Pancreas (tissue), 10 donors: ENCODE data around the gene DCAF8L2. TPM values are rescaled to one million over a fixed set of nuclear protein-coding genes. Genes with fewer than 3 reads are reported as not detected.
"Not testable (repeated sequence)": the region's sequence is repeated elsewhere in the genome, so short reads cannot be mapped to it uniquely, and the experiment has no call there.

Experiments
- ATAC-seq, 4 donors: fragments of 200-7000 bp; cut with Tn5 transposase; one replicate each; pipeline versions ENCODE4 v1.8.0 to v1.9.1; 2020; ENCODE audit warnings: mild to moderate bottlenecking in 4 of 4, moderate library complexity in 4 of 4
- DNase-seq, 6 donors: peaks; one replicate each; pipeline ENCODE4 v3.0.0-alpha.2; 2020
- FAIRE-seq: peaks from 2 replicates; lab custom pipeline; 2012; peaks lifted over from hg19 to GRCh38; lab: Jason Lieb, UNC
- H3K27ac ChIP-seq, 4 donors: fragments of 200-600 bp; sonication (generic); 1 replicate in 3 of 4; 2 replicates in 1 of 4; pipeline versions ENCODE4 v1.5.0 to v1.8.0; 2020
- H3K27me3 ChIP-seq, 4 donors: fragments of 200-600 bp; one replicate each; pipeline ENCODE4 v1.8.0; 2021
- H3K36me3 ChIP-seq, 3 donors: fragments of 200-600 bp; sonication (generic) in 1 of 3; one replicate each; pipeline versions ENCODE4 v1.5.0 to v1.8.0; 2020 to 2021
- H3K4me1 ChIP-seq, 3 donors: fragments of 200-600 bp; one replicate each; pipeline ENCODE4 v1.8.0; 2021
- H3K4me3 ChIP-seq, 4 donors: fragments of 200-600 bp; sonication (generic) in 2 of 4; one replicate each; pipeline versions ENCODE4 v1.5.0 to v1.8.0; 2020 to 2021
- H3K9me3 ChIP-seq, 4 donors: fragments of 200-600 bp; one replicate each; pipeline ENCODE4 v1.8.0; 2021
- CTCF ChIP-seq, 4 donors: fragments of 200-600 bp; sonication (generic) in 3 of 4; IDR thresholded peaks; one replicate each; pipeline versions ENCODE4 v1.5.0 to v1.8.0; 2021; ENCODE audit warnings: antibody characterized with exemption in 4 of 4
- WGBS, 2 donors: extraction: QIAGEN DNeasy Blood & Tissue Kit; methylation state at CpG; one replicate each; pipeline ENCODE4 v1.1.7; 2013; 5-methylcytosine and 5-hydroxymethylcytosine counted together
- intact Hi-C, 3 donors: fragments of 100-400 bp; cut with DNase I; formaldehyde crosslinking; loops; one replicate each; pipeline versions ENCODE4 v1.11.1 to v1.14.2; 2022
- polyA plus RNA-seq, 2 donors: library from polyadenylated mRNA; stranded (reverse); fragments of 200-250 nt; gene quantifications; one replicate each; pipeline ENCODE4 v1.2.3, GENCODE V29; 2013
- total RNA-seq, 6 donors: library from RNA; stranded (reverse); fragmentation: NEBNext Ultra II Directional in 4 of 6; extraction: Animal tissue kit (Norgen Biotek cat#: 25700) in 4 of 6; gene quantifications; one replicate each; pipeline versions ENCODE4 v1.2.1 to v1.2.4, GENCODE V29; 2021 to 2023
- donor health status: healthy with polysubstance abuse.
- donor health status: DM: no; HTN: no; CAD: no; lungs with moderate emphysema.
- donor health status: DM: no; HTN: no; CAD: no.
- donor health status: control.
- donor health status: control.
- donor health status: Bipolar disorder and iron deficiency.
- donor health status: DM: yes; HTN: yes; CAD: no.
- donor health status: DM: no; HTN: no; CAD: no.
- donor health status: DM: no; HTN: no; CAD: no.
- donor health status: DM: yes; HTN: yes; CAD: no.

The DCAF8L2 gene
- not detected for total RNA-seq
- polyA plus RNA-seq = not detected

- H3K4me1 ChIP-seq = no peaks in the 10 kb centered on the region
- H3K4me3 ChIP-seq = no peak within 1 kb of the TSS
- ATAC-seq (no peak), FAIRE-seq (no peak), DNase-seq (no peak)
- no peaks in the 10 kb centered on the region for H3K9me3 ChIP-seq
- intact Hi-C loops = no loop called here
- H3K27me3 ChIP-seq = no peaks in the 10 kb centered on the region
- H3K27ac ChIP-seq = no peak within 1 kb of the TSS
- TF ChIP-seq CTCF (IDR thresholded peaks at IDR 0.05) = no peak
- WGBS, 2 donors = 60 to 62% methylated on average over 7 of the region's 7 CpGs
- no peaks in the 10 kb centered on the region for H3K36me3 ChIP-seq
Observed at GRCh38 chrX:27590044-27590443, at the start of gene DCAF8L2. Gene DCAF8L2 (plus strand): TSS chrX:27590344. CDS start chrX:27746896, 156,552 bp downstream.

GRCh38 chrX:27541161-27541560 lies 49.0 kb upstream of the DCAF8L2 start:
- 77 to 91% methylated on average over 6 of the region's 6 CpGs for WGBS, 2 donors
- H3K9me3 ChIP-seq, ATAC-seq, FAIRE-seq, H3K4me1 ChIP-seq, H3K36me3 ChIP-seq, intact Hi-C loops, H3K4me3 ChIP-seq, H3K27me3 ChIP-seq, H3K27ac ChIP-seq, DNase-seq: not testable (repeated sequence)

GRCh38 chrX:27548624-27549023 lies 41.5 kb upstream of the DCAF8L2 start:
- H3K36me3 ChIP-seq = no peaks in the 10 kb centered on the region
- no peak for TF ChIP-seq CTCF (IDR thresholded peaks at IDR 0.05)
- no peak overlapping the region for H3K4me3 ChIP-seq
- 44 to 46% methylated on average over 4 of the region's 4 CpGs for WGBS, 2 donors
- no peaks in the 10 kb centered on the region for H3K4me1 ChIP-seq
- H3K27me3 ChIP-seq = no peaks in the 10 kb centered on the region
- ATAC-seq = no peak
- no peak overlapping the region for H3K27ac ChIP-seq
- no peak for FAIRE-seq
- no peaks in the 10 kb centered on the region for H3K9me3 ChIP-seq
- DNase-seq = no peak
- intact Hi-C loops = no loop called here

GRCh38 chrX:27549688-27550087 lies 40.5 kb upstream of the DCAF8L2 start:
- no peaks in the 10 kb centered on the region for H3K36me3 ChIP-seq
- FAIRE-seq (no peak), ATAC-seq (no peak), DNase-seq (no peak)
- no peak overlapping the region for H3K27ac ChIP-seq
- H3K4me1 ChIP-seq = no peaks in the 10 kb centered on the region
- H3K4me3 ChIP-seq = no peak overlapping the region
- no peaks in the 10 kb centered on the region for H3K27me3 ChIP-seq
- no peak for TF ChIP-seq CTCF (IDR thresholded peaks at IDR 0.05)
- intact Hi-C loops = no loop called here
- H3K9me3 ChIP-seq = no peaks in the 10 kb centered on the region
- 14 to 80% methylated on average over 1 of the region's 1 CpG for WGBS, 2 donors

- FAIRE-seq (no peak), DNase-seq (no peak), ATAC-seq (peak in 3 of 4 donors; percentile 20 to 63 (median 48))
- H3K36me3 ChIP-seq = no peaks in the 10 kb centered on the region
- no peaks in the 10 kb centered on the region for H3K27me3 ChIP-seq
- WGBS, 2 donors = 27 to 49% methylated on average over 3 of the region's 3 CpGs
- TF ChIP-seq CTCF (IDR thresholded peaks at IDR 0.05) = peak; percentile 5 to 34 (median 31)
- no peaks in the 10 kb centered on the region for H3K9me3 ChIP-seq
- H3K27ac ChIP-seq = no peak overlapping the region
- no peak overlapping the region for H3K4me3 ChIP-seq
- intact Hi-C loops = no loop called here
- no peaks in the 10 kb centered on the region for H3K4me1 ChIP-seq
Observed at GRCh38 chrX:27555514-27555913, 34.6 kb upstream of the DCAF8L2 start.
